NOMO-1 treated with DMSO at 0.1 percent for 48 hours (cell line): ENCODE results near the gene AKIRIN2.

Experiments
- DNase-seq: peaks from one replicate; lab custom pipeline; 2025; ENCODE audit not compliant: unreplicated experiment; lab: John Stamatoyannopoulos, UW

The AKIRIN2 gene

DNA sequence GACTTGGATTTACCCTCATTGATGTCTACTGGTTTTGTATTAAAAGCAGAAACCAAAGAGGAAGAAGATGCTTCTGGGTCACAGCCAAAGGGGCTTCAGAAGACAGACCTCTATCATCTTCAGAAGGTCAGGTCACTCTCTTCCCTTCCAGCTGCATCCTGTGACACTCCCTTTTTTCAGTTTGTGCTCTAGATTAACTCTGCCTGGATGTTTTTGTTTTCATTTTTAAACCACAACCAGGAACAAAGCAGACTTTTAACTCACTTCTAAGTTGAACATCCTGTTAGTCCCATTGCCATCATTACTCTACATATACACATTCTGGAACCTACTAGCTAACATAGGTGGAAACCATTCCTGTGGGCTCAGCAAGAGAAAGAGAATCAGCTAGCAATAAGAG lies 45.2 kb downstream of the AKIRIN2 start:
- no peak for DNase-seq

DNA sequence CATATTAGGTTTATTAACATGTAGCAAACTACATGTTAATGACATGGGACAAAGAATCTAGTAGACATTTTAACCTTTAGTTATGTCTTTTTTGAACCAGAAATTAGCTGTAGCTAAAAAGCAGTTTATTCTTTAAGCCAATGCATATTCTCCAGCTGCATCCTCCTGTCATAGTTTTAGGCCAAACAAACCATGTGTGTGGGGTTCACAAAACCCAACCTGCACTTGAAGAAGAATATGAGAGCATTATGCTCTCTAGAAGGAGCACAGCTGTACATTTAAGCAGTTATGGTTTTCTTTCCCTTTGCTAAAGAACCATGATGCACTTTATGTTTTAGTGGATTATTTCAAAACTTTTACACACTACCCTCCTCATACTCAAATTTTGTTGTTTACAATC lies 46.2 kb downstream of the AKIRIN2 start:
- no peak for DNase-seq

DNA sequence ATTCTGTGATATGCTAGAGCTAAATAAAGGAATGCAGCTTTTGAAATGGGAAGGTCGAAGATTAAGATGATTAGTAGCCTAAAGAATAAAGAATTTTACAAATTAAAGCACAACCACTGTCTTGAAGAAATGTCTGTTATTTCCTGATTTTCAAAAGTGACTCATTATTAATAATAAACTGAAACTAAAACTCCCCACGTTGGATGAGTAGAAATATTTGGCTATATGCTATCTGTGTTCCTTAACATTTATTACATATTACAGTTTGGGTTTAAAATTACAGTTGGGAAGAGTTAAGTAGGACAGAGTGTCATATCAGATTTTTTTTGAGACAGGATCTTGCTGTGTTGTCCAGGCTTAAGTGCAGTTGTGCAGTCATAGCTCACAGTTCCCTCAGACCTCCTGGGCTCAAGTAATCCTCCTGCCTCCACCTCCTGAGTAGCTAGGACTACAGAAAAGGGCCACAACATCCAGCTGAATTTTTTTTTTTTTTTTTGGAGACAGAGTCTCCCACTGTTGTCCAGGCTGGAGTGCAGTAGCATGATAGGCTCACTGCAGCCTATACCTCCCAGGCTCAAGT lies 47.1 kb downstream of the AKIRIN2 start:
- DNase-seq, result no peak

DNA sequence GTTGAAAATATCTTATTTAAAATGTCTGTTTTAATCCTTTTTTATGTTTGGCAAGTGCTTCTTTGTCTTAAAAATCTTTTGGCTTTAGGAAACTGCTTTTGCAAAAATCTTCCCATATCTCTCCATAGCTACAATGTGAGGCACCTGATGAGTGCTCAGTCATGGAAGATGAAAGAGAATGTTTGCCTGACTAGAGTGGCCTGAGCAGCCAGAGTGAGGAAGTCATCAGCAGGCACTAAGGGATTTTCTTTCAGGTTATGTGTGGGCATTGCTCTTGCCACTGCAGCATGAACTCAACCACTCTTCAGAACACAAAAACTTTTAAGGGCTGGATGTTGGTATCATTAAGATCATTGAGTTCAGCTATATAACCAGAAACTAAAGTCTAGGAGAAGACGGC lies 47.9 kb downstream of the AKIRIN2 start:
- no peak for DNase-seq

DNA sequence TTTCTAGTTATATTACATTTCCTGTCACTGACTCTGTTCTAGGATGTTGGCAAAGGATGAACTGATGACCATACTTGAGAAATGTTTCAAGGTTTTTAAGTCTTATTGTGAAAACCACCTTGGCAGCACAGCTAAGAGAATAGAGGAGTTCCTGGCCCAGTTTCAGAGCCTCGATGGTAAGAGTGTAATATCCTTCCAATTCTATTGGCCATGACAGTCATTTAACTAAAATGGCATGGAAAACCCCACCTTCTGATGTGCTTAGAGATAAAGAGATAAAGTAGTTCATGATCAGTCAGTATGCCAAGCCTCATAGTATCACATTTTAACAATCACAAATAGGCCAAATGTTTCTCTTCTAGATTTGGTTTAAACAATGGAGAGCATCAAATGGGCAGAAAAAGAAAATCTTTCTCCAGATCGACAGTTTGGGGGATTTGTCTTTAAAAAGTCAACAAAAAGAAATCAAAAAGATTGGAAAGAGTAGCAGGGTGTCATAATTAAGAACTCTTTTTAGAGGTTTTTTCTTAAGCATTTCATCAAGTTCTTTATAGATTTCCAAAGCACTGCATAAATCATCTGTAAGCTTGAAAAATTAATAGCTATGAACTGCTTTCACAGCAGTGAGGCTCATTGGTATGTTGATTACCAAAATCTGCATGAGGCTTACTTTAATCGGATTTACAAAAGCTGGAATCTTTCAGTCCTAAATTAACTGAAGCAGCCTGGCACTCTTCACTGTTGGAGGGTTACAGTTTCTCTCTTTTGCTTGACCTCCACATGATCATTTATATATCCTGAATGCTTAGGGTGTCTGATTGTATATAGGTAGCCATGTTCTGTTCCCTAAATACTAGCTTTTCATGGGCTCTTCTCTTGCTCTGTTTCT lies 48.7 kb downstream of the AKIRIN2 start:
- DNase-seq, result no peak

DNA sequence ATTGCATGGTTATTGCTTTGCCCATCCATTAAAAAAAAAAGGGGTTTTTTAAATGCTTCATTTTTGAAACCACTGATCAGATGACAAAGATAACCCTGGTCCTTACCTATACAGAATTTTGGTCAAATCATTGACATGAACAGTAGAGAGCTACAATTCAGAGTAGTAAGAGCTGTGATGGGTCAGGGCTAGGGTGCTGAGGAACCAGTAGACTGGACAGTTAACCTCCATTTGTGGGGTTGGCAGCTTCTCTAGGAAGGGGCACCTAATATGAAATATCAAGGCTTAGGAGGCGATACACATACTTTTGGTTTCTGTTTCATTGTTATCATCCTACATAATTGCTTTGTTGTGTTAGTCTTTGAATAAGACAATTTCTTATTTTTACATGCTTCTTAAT lies 57.0 kb downstream of the AKIRIN2 start:
- no peak for DNase-seq

DNA sequence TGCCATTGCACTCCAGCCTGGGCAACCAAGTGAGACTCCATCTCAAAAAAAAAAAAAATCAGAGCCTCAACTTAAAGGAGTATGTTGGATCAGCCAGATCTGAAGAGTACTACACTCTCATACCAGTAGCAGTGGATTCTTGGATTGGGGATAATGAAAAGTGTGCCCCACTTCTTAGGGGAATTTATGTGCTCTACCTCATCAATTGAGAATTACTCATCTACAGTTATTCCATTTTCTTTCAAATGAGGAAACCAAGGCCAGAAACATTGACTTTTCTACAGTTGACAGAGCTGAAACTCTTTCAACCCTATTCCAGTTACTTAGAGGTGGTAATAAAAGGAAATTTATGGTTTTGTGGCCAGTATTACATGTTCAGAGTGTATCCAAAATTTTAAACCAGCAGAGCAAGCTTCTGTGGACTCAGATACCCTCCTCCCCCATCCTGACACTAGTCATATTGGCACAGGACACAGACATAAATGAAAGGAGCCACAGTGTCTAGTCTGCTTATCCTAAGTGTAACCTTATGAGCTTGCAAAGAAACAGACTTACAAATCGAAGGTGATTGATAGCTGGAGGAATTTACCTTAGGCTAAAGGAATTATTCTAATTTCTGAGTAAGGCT lies 60.9 kb downstream of the AKIRIN2 start:
- DNase-seq, result no peak

DNA sequence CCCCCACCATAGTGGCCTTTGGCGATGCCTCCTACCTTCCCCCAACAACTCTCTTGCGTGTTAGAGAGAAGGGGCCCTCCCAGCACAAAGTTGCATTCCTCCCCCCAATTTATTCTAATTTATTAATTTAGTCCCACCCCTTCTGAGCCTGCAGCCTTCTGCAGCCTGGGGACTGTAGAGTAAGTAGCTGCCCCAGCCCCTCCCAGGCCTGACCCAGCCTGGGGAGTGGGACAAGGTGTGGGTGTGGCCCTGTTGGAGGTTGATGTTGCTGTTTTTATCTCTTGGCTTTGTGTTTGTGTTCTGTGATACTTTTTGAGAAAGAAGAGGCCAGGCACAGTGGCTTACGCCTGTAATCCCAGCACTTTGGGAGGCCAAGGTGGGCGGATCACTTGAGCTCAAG lies 62.7 kb downstream of the AKIRIN2 start:
- no peak for DNase-seq

DNA sequence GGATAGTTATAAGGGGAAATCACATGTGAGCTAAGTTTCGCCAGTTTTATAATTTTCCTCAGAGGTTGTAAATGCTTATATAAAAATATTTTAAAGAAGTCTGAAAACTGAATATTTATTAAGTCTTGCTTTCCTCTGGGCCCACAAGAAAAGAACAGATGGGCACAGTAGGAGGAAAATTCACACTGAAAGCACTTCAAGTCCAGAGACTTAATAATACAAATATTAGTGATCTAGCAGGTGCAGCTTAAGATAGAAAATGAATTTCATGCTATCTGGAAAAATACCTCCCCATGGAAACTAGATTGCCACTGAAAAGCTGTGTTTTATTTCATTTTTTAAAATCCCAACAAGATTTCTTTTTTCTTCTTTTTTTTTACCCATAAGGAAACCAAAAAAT lies 64.9 kb downstream of the AKIRIN2 start:
- no peak for DNase-seq

DNA sequence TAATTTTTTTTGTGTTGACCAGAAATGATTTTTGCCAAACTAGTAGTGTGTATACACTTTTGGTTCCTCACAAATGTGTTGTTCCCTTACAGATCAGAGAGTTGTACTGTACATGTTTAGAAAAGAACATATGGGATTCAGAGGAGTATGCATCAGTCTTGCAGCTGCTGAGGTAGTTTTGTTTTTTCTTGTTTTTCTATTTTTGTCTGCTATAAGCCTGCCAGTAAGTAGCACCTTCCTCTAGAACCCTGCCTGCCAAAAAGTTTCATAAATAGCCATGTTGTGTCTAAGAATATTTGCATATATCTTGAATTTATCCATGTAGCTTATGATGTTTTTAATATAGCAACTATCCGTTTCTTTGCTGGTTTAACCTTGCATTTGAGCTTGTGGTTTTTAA lies 65.7 kb downstream of the AKIRIN2 start:
- DNase-seq, result no peak

DNA sequence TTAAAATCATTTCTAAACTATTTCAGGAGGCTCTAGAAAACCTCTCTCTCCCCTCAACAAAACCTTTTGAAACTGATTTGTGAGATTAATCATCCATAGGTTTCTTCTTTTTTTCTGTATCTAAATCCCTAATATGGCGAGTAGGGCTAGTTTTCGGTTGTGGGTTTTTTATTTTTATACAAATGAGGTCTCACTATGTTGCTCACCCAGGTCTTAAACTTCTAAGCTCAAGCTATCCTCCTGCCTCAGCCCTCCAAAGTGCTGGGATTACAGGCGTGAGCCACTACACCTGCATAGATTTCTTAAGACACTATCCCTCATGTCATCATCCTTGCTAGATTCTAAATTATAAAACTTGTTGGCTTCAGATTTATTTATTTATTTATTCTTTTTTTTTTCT lies 68.2 kb downstream of the AKIRIN2 start:
- DNase-seq, result no peak

DNA sequence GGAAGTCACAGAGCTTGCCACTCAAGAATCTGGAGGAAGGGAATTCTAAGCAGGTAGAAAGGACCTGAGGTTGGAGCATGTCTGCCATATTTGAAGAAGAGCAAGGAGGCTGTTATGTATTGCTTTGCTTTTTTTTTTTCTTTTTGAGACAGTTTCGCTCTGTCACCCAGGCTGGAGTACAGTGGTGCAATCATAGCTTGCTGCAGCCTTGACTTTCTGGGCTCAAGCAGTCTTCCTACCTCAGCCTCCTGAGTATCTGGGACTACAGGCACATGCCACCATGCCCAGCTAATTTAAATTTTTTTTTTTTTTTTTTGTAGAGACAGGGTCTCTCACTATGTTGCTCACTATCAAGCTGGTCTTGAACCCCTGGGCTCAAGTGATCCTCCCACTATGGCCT lies 71.3 kb downstream of the AKIRIN2 start:
- DNase-seq, result no peak

DNA sequence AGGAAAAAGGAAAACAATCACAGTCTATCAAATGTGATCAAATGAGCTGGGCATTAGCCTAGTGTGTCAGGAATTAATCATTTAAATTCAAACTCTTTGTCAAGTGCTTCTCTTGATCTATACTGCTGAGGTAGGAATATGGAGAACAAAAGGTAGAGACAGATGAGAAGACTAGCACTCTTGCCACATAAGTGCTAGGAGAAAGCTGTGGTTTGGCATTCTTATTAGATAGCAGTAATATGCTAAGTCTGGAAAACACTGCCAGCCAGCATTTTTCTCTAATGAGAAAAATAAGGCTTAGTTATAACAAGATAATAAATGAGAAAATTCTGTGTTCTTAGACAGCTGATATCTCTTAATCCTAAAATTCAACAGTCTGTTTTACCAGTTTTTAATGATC lies 73.2 kb downstream of the AKIRIN2 start:
- no peak for DNase-seq

DNA sequence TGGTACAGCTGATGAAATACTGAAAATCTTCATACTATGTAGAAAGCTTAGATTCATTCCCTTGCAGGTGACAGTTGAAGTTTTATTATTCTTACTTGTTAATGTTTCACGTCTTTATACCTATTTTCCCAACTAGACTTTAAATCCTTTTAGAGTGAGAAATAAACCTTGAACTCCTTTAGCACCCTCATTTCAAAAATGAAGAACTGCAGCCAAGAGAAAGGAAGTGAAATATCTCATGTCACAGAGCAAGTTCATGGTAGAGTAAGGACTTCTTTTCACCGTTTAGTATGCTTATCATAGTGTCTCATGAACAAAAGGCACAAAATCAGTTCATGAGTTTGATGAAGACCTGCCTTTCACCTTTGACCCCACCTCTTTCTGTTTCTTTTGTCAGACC lies 73.6 kb downstream of the AKIRIN2 start:
- peak; percentile 0 for DNase-seq
